HepG2 (cell line): ENCODE measurements around the gene HSPE1. TPM values are rescaled to one million over a fixed set of nuclear protein-coding genes. Genes with fewer than 3 reads are reported as not detected.
A peak's percentile ranks its signal among the peaks of the same experiment; 100 is the strongest.

Experiments used
- ARNTL ChIP-seq: sonication (generic); formaldehyde crosslinking; IDR thresholded peaks from 2 replicates; pipeline ENCODE4 v1.4.0; 2020; ENCODE audit warnings: mild to moderate bottlenecking, missing genetic modification reagents
- ATRX ChIP-seq: sonication (generic); formaldehyde crosslinking; IDR thresholded peaks from 2 replicates; pipeline ENCODE4 v1.4.0; 2020; ENCODE audit warnings: missing genetic modification reagents, borderline replicate concordance
- FOXJ3 ChIP-seq: sonication (generic); formaldehyde crosslinking; IDR thresholded peaks from 2 replicates; pipeline ENCODE4 v1.4.0; 2020; ENCODE audit warnings: missing genetic modification reagents, mild to moderate bottlenecking, borderline replicate concordance
- FOXP1 ChIP-seq, 2 experiments: fragments of 450-650 bp in 1 of 2; IDR thresholded peaks; 2 replicates each; pipeline ENCODE4 v1.6.1; 2017 to 2018; ENCODE audit warnings: antibody characterized with exemption in 1 of 2
- GLI4 ChIP-seq: sonication (generic); formaldehyde crosslinking; IDR thresholded peaks from 2 replicates; pipeline ENCODE4 v1.5.1; 2020; ENCODE audit warnings: missing genetic modification reagents, mild to moderate bottlenecking, moderate library complexity, borderline replicate concordance
- HNRNPL ChIP-seq: fragments of 200-400 bp; formaldehyde crosslinking; IDR thresholded peaks from 2 replicates; pipeline ENCODE4 v1.6.1; 2017; ENCODE audit warnings: mild to moderate bottlenecking, low read depth, low read length
- KLF11 ChIP-seq: IDR thresholded peaks from 2 replicates; pipeline ENCODE4 v1.6.1; 2016; ENCODE audit warnings: missing compliant biosample characterization
- MTF2 ChIP-seq: sonication (generic); formaldehyde crosslinking; IDR thresholded peaks from 2 replicates; pipeline ENCODE4 v1.5.0; 2020; ENCODE audit warnings: missing genetic modification reagents, borderline replicate concordance
- NFKB2 ChIP-seq: sonication (generic); formaldehyde crosslinking; IDR thresholded peaks from 2 replicates; pipeline ENCODE4 v1.4.0; 2020; ENCODE audit warnings: missing genetic modification reagents, borderline replicate concordance
- NR2F2 ChIP-seq: IDR thresholded peaks from 2 replicates; pipeline ENCODE4 v1.6.1; 2012; ENCODE audit warnings: low read depth, inconsistent platforms, borderline replicate concordance
- POLR2G ChIP-seq: fragments of 200-400 bp; formaldehyde crosslinking; IDR thresholded peaks from 2 replicates; pipeline ENCODE4 v1.6.1; 2018; ENCODE audit warnings: mild to moderate bottlenecking, low read depth, low read length, moderate library complexity
- TMF1 ChIP-seq: sonication (generic); formaldehyde crosslinking; IDR thresholded peaks from 2 replicates; pipeline ENCODE4 v1.8.1; 2022; ENCODE audit warnings: low read depth, missing genetic modification reagents
- ZBTB42 ChIP-seq: sonication (generic); formaldehyde crosslinking; IDR thresholded peaks from 2 replicates; pipeline ENCODE4 v1.5.0; 2020; ENCODE audit warnings: mild to moderate bottlenecking, missing genetic modification reagents
- ZNF30 ChIP-seq: sonication (generic); formaldehyde crosslinking; IDR thresholded peaks from 2 replicates; pipeline ENCODE4 v1.5.0; 2020; ENCODE audit warnings: mild to moderate bottlenecking, missing genetic modification reagents
- ZNF331 ChIP-seq: sonication (generic); formaldehyde crosslinking; IDR thresholded peaks from 2 replicates; pipeline ENCODE4 v1.4.0; 2020; ENCODE audit warnings: missing genetic modification reagents
- ZNF550 ChIP-seq: sonication (generic); formaldehyde crosslinking; IDR thresholded peaks from 2 replicates; pipeline ENCODE4 v1.4.0; 2020; ENCODE audit warnings: mild to moderate bottlenecking, missing genetic modification reagents, borderline replicate concordance
- ZNF557 ChIP-seq: sonication (generic); formaldehyde crosslinking; IDR thresholded peaks from 2 replicates; pipeline ENCODE4 v1.4.0; 2020; ENCODE audit warnings: missing genetic modification reagents
- ZNF564 ChIP-seq: sonication (generic); formaldehyde crosslinking; IDR thresholded peaks from 2 replicates; pipeline ENCODE4 v1.8.1; 2023; ENCODE audit warnings: mild to moderate bottlenecking, missing genetic modification reagents
- ZNF615 ChIP-seq: sonication (generic); formaldehyde crosslinking; IDR thresholded peaks from 2 replicates; pipeline ENCODE4 v1.5.0; 2020; ENCODE audit warnings: mild to moderate bottlenecking, missing genetic modification reagents, borderline replicate concordance
- ZNF784 ChIP-seq: sonication (generic); formaldehyde crosslinking; IDR thresholded peaks from 2 replicates; pipeline ENCODE4 v1.5.1; 2020; ENCODE audit warnings: missing genetic modification reagents, mild to moderate bottlenecking, borderline replicate concordance
- polyA plus RNA-seq, 8 experiments: library from polyadenylated mRNA; depleted of rRNA in 3 of 8; stranded (reverse) in 7 of 8; unstranded in 1 of 8; fragments of >200 nt; fragmentation: Illumina TruSeq in 4 of 8; extraction: Trizol in 4 of 8; gene quantifications; 2 replicates each; pipeline versions ENCODE4 v1.2.1 to v1.2.3, GENCODE V29; 2011 to 2016; ENCODE audit warnings: low read depth in 4 of 8, missing spikeins in 1 of 8, mixed read lengths in 1 of 8; ENCODE audit not compliant: insufficient read depth in 1 of 8
- total RNA-seq, 5 experiments: library from RNA; depleted of rRNA; stranded (reverse); fragments of >200 nt; fragmentation: Illumina TruSeq; extraction: Trizol; gene quantifications; 2 replicates each; pipeline ENCODE4 v1.2.3, GENCODE V29; 2016; ENCODE audit warnings: low read depth in 1 of 5
- TF ChIP-seq, protein P1 (sequence below): sonication (generic); formaldehyde crosslinking; IDR thresholded peaks from 2 replicates; pipeline ENCODE4 v1.4.0; 2020; ENCODE audit warnings: mild to moderate bottlenecking, low read depth, missing genetic modification reagents
- TF ChIP-seq, protein P2 (sequence below): sonication (generic); formaldehyde crosslinking; IDR thresholded peaks from 2 replicates; pipeline ENCODE4 v1.5.0; 2020; ENCODE audit warnings: missing genetic modification reagents
- TF ChIP-seq, protein P3 (sequence below): sonication (generic); formaldehyde crosslinking; IDR thresholded peaks from 2 replicates; pipeline ENCODE4 v1.5.0; 2020; ENCODE audit warnings: missing genetic modification reagents
- TF ChIP-seq, protein P4 (sequence below): sonication (generic); formaldehyde crosslinking; conservative IDR thresholded peaks from 2 replicates; pipeline ENCODE4 v1.8.1; 2023; ENCODE audit warnings: missing genetic modification reagents

Gene HSPE1
- total and polyA plus RNA-seq, 2 of the 13 experiments (the other 11 are each of a cell fraction or from before 2014, with no cell fraction given) = 244 to 823 TPM

DNA sequence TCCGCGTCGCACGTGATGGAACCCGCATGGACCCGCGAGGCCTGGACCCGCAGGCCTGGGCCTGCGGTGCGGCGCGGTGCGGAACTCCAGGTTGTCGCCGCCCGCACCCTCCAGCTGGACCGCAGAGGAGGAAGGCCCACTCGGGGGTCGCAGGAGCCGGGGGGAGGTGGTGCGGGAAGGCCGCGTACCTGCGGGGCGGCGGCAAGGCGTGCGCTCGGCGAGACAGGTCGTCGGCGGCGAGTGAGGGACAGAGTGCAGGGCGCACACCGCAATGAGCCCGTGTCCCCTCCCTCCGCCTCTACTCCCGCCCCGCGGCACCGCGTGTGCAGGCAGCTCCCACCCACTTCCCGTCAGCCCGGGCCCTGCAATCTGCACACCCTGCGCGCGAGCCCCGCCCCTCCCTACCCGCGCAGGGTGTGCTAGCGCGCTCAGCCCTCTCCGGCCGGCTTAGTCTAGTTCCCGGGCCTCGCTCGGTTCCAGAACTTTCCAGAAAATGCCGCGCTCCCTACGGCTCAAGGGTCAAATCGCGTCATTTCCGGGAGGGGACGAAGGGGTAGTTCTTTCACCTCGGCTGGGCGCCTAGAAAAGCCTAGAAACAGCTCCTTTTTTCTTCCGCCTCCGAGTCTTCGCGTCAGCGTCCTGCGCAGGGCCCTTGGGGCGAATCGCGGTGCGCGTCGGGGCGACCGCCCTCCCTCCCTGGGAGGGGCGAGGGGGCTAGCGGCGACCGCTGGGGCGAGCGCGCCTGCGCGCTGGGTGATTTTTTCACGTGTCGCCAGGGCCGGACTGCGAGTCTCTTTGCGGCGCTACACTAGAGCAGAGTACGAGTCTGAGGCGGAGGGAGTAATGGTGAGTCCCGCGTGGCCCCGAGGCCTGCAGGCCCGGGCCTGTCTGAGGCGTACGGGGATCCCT lies at the start of gene HSPE1, which contains the start of gene HSPD1 (continued):
- TF ChIP-seq, protein P1, sequence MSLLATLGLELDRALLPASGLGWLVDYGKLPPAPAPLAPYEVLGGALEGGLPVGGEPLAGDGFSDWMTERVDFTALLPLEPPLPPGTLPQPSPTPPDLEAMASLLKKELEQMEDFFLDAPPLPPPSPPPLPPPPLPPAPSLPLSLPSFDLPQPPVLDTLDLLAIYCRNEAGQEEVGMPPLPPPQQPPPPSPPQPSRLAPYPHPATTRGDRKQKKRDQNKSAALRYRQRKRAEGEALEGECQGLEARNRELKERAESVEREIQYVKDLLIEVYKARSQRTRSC = peak; percentile 95
- peak; percentile 95 for TF ChIP-seq NFKB2 (CRISPR knock-in tag)
- no peak; the same call in 1 of the 2 replicates for TF ChIP-seq TMF1 (CRISPR knock-in tag)
- peak; percentile 90 for TF ChIP-seq GLI4
- TF ChIP-seq, protein P2, sequence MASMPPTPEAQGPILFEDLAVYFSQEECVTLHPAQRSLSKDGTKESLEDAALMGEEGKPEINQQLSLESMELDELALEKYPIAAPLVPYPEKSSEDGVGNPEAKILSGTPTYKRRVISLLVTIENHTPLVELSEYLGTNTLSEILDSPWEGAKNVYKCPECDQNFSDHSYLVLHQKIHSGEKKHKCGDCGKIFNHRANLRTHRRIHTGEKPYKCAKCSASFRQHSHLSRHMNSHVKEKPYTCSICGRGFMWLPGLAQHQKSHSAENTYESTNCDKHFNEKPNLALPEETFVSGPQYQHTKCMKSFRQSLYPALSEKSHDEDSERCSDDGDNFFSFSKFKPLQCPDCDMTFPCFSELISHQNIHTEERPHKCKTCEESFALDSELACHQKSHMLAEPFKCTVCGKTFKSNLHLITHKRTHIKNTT (CRISPR knock-in tag) = no peak
- peak; percentile 43 for TF ChIP-seq HNRNPL
- no peak; the same call in 1 of the 2 replicates for TF ChIP-seq MTF2 (CRISPR knock-in tag)
- TF ChIP-seq ARNTL (CRISPR knock-in tag) = peak; percentile 95
- peak; percentile 93 for TF ChIP-seq ZNF784 (CRISPR knock-in tag)
- TF ChIP-seq ZNF557 (CRISPR knock-in tag) = peak; percentile 92
- TF ChIP-seq KLF11 = peak; percentile 94
- TF ChIP-seq, protein P3, sequence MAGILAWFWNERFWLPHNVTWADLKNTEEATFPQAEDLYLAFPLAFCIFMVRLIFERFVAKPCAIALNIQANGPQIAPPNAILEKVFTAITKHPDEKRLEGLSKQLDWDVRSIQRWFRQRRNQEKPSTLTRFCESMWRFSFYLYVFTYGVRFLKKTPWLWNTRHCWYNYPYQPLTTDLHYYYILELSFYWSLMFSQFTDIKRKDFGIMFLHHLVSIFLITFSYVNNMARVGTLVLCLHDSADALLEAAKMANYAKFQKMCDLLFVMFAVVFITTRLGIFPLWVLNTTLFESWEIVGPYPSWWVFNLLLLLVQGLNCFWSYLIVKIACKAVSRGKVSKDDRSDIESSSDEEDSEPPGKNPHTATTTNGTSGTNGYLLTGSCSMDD = peak; percentile 21; the same call in 1 of the 2 replicates
- TF ChIP-seq ZNF331 (CRISPR knock-in tag) = peak; percentile 83
- TF ChIP-seq POLR2G = peak; percentile 94
- peak; percentile 72; the same call in 1 of the 2 replicates for TF ChIP-seq FOXJ3 (CRISPR knock-in tag)
- peak; percentile 92 for TF ChIP-seq ZNF564 (CRISPR knock-in tag)
- peak; percentile 36 for TF ChIP-seq ZNF30
- peak; percentile 86; the same call in 1 of the 2 replicates for TF ChIP-seq NR2F2
- TF ChIP-seq FOXP1 (IDR thresholded peaks at IDR 0.05) = 0 out of 2 replicates have a peak, but pooled peaks have one; percentile 69
- peak; percentile 49 for TF ChIP-seq FOXP1 (CRISPR knock-in tag; IDR thresholded peaks at IDR 0.05)
- TF ChIP-seq, protein P4, sequence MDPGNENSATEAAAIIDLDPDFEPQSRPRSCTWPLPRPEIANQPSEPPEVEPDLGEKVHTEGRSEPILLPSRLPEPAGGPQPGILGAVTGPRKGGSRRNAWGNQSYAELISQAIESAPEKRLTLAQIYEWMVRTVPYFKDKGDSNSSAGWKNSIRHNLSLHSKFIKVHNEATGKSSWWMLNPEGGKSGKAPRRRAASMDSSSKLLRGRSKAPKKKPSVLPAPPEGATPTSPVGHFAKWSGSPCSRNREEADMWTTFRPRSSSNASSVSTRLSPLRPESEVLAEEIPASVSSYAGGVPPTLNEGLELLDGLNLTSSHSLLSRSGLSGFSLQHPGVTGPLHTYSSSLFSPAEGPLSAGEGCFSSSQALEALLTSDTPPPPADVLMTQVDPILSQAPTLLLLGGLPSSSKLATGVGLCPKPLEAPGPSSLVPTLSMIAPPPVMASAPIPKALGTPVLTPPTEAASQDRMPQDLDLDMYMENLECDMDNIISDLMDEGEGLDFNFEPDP (CRISPR knock-in tag) = no peak; the same call in 1 of the 2 replicates
- TF ChIP-seq ZBTB42 = peak; percentile 95
- TF ChIP-seq ZNF550 (CRISPR knock-in tag) = no peak
- no peak; the same call in 1 of the 2 replicates for TF ChIP-seq ZNF615 (CRISPR knock-in tag)
- TF ChIP-seq ATRX = peak; percentile 13; the same call in 1 of the 2 replicates
